Measurements from ENCODE around the gene MEX3B.

GRCh38 chr15:82043130-82043673 is 2.6 kb downstream of the MEX3B start:
- TF ChIP-seq CTCF (IDR thresholded peaks at IDR 0.05; ENCODE audit: extremely low read depth in 1 of 2, insufficient read depth in 1 of 2, low read depth in 1 of 2, low read length in 2 of 2) (no peak), POLR2A (IDR thresholded peaks at IDR 0.05; ENCODE audit: low read depth, low read length) (no peak), JUN (IDR thresholded peaks at IDR 0.05; ENCODE audit: borderline replicate concordance, insufficient read depth, insufficient read length, low read depth) (no peak), POLR2AphosphoS5 (IDR thresholded peaks at IDR 0.05; ENCODE audit: insufficient read depth, low read depth, low read length) (no peak), EZH2 (IDR thresholded peaks at IDR 0.05; ENCODE audit: borderline replicate concordance, low read depth, low read length, severe bottlenecking) (no peak), FOS (IDR thresholded peaks at IDR 0.05; ENCODE audit: borderline replicate concordance, insufficient read depth, low read length) (no peak), MYC (IDR thresholded peaks at IDR 0.05; ENCODE audit: low read depth, low read length) (no peak), MAX (IDR thresholded peaks at IDR 0.05; ENCODE audit: insufficient read depth, insufficient read length) (no peak), GATA2 (IDR thresholded peaks at IDR 0.05; ENCODE audit: insufficient read depth, insufficient read length, low read depth, low read length) (no peak)
